PFSK-1 (cell line): ENCODE data around the gene OR52E8. TPM values are rescaled to one million over a fixed set of nuclear protein-coding genes. Genes with fewer than 3 reads are reported as not detected.

Source experiments
- FOXP2 ChIP-seq: optimal IDR thresholded peaks from 2 replicates; pipeline ENCODE3; 2011; ENCODE audit warnings: borderline replicate concordance, control low read depth, inconsistent platforms; ENCODE audit not compliant: insufficient read depth; ENCODE audit errors: extremely low read length, extremely low read depth
- POLR2AphosphoS5 ChIP-seq: IDR thresholded peaks from 2 replicates; pipeline ENCODE4 v1.6.1; 2012; ENCODE audit warnings: low read depth, mild to moderate bottlenecking, control low read depth, low read length, moderate library complexity
- REST ChIP-seq, 2 experiments: IDR thresholded peaks; 2 replicates each; pipeline versions ENCODE4 v1.6.1 to v1.8.0; 2011 to 2012; ENCODE audit warnings: low read depth in 2 of 2, low read length in 2 of 2, control low read depth in 1 of 2, inconsistent platforms in 1 of 2, mild to moderate bottlenecking in 1 of 2, moderate library complexity in 1 of 2; ENCODE audit not compliant: insufficient read depth in 1 of 2
- SIN3A ChIP-seq: IDR thresholded peaks from 2 replicates; pipeline ENCODE4 v1.6.1; 2012; ENCODE audit warnings: mild to moderate bottlenecking, low read length, moderate library complexity, borderline replicate concordance; ENCODE audit not compliant: insufficient read depth
- TAF1 ChIP-seq: IDR thresholded peaks from 2 replicates; pipeline ENCODE4 v1.6.1; 2012; ENCODE audit warnings: low read length, control low read depth, borderline replicate concordance; ENCODE audit not compliant: insufficient read depth
- polyA plus RNA-seq: library from polyadenylated mRNA; unstranded; fragments of >200 nt; gene quantifications from one replicate; pipeline ENCODE4 v1.2.1, GENCODE V29; 2012; ENCODE audit warnings: low read depth, missing spikeins; ENCODE audit not compliant: insufficient read length

OR52E8 gene
- polyA plus RNA-seq: not detected

- TF ChIP-seq REST (IDR thresholded peaks at IDR 0.05; ENCODE audit: insufficient read depth in 1 of 2, low read depth in 2 of 2, low read length in 2 of 2): no peak
Measured at GRCh38 chr11:5857590-5857989, at the start of gene OR52E8. TSS of gene OR52E8 (minus strand) at chr11:5857690. CDS start at chr11:5857690, 0 bp downstream.

GRCh38 chr11:5899534-5899933 is 42.0 kb upstream of the OR52E8 start:
- TF ChIP-seq FOXP2: no peak
- TF ChIP-seq POLR2AphosphoS5: no peak

GRCh38 chr11:5892908-5893307 is 35.4 kb upstream of the OR52E8 start, which contains the start of gene OR52E5:
TSS of gene OR52E5 (plus strand) at chr11:5893208. CDS start at chr11:5900777, 7,569 bp downstream.
- no peak for TF ChIP-seq FOXP2
- no peak for TF ChIP-seq POLR2AphosphoS5
- TF ChIP-seq REST (IDR thresholded peaks at IDR 0.05; ENCODE audit: insufficient read depth in 1 of 2, low read depth in 2 of 2, low read length in 2 of 2): no peak
- TF ChIP-seq TAF1: no peak
- TF ChIP-seq SIN3A: no peak

GRCh38 chr11:5891216-5891800 is 33.8 kb upstream of the OR52E8 start:
- TF ChIP-seq SIN3A (no peak), REST (IDR thresholded peaks at IDR 0.05; ENCODE audit: insufficient read depth in 1 of 2, low read depth in 2 of 2, low read length in 2 of 2) (no peak), TAF1 (no peak), FOXP2 (no peak), POLR2AphosphoS5 (no peak)

GRCh38 chr11:5887661-5888060 is 30.2 kb upstream of the OR52E8 start:
- TF ChIP-seq POLR2AphosphoS5: no peak
- no peak for TF ChIP-seq REST (IDR thresholded peaks at IDR 0.05; ENCODE audit: insufficient read depth in 1 of 2, low read depth in 2 of 2, low read length in 2 of 2)
